HG03196 (cell line): Measurements from ENCODE around the gene KATNA1.
A peak's percentile ranks its signal among the peaks of the same experiment; 100 is the strongest.

Experiments used
- ATAC-seq: cut with Tn5 transposase; IDR thresholded peaks from one replicate; pipeline ENCODE4 v1.9.1; 2021; ENCODE audit not compliant: unreplicated experiment

The KATNA1 gene

DNA sequence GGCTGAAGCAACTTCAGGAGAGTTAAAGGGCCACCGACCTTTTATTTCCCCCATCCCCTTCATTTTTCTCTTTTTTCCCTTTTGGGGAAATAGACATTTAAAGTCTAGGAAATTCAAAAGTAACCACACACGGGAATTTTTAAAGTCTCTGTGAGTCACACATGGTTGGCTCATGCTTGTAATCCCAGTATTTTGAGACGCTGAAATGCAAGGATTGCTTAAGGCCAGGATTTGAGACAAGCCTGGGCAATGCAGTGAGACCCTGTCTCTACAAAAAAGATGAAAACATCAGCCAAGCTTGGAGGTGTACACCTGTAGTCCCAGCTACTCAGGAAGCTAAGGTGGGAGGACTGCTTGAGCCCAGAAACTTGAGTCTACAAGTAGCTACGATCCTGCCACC is 34.2 kb downstream of the KATNA1 start:
- no peak for ATAC-seq

DNA sequence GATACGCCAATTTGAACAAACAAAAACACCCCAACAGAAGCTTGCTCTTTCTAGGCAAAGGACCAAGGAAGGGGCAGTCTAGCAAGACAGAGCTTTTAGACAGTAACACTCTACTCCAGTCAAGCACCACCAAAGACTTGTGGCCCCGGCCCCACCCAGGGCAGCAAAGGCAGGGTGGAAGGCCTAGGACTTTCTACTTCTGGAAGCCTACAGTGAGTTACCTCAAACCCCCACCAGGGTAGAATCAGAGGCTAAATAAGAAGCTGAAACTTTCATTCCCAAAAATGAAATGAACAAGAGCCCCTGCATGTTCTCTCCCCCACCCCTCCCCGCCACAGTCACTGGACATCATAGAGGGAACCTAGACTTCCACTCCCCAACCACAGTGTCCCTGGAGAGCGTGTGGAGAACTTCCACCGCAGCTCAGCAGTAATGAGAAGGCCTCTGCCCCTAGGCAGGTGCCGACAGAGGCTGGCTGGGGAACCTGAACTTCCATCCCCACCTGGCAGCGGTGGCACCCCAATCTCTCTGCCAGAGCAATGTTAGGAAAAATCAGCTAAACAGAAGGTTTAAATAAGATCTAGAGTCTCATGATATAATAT is 40.0 kb downstream of the KATNA1 start:
- ATAC-seq: peak; percentile 51

DNA sequence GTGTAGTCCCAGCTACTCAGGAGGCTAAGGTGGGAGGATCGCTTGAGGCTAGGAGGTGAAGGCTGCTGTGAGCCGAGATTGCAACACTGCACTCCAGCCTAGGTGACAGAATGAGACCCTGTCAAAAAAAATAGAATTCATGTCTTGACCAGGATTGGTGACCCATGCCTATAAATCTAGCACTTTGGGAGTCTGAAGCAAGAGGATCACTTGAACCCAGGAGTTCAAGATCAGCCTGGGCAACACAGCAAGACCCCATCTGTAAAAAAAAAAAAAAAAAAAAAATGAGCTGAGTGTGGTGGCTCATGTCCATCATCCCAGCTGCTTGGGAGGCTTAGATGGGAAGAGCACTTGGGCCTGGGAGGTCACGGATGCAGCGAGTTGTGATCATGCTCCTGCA is 48.0 kb downstream of the KATNA1 start:
- no peak for ATAC-seq

- ATAC-seq: no peak
These were observed 55.1 kb downstream of the KATNA1 start for GRCh38 chr6:149593408-149593807.

DNA sequence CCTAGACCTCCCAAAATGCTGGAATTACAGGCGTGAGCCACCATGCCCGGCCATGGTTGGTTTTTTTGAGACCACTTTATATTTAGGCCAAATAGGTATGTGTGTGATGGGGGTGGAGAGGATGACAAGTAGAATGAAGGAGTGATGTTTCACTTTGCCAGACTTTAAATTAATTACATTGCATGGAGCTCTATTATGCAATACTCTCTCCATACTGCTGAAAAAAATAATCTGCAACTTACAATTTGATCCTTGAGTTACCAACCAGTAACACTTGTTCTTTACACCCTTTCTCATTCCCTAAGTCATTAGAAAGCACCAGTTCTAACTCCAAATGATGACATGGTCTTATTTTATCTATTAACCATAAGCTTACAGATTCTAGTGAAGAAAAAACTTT is 55.5 kb downstream of the KATNA1 start:
- no peak for ATAC-seq

- no peak for ATAC-seq
These were observed 62.4 kb downstream of the KATNA1 start for GRCh38 chr6:149586149-149586548.

- no peak for ATAC-seq
These were observed 67.2 kb downstream of the KATNA1 start for GRCh38 chr6:149581349-149581748.

GRCh38 chr6:149580880-149581279 is 67.6 kb downstream of the KATNA1 start:
- ATAC-seq: no peak

GRCh38 chr6:149567945-149568585 is 80.4 kb downstream of the KATNA1 start:
- ATAC-seq: no peak

DNA sequence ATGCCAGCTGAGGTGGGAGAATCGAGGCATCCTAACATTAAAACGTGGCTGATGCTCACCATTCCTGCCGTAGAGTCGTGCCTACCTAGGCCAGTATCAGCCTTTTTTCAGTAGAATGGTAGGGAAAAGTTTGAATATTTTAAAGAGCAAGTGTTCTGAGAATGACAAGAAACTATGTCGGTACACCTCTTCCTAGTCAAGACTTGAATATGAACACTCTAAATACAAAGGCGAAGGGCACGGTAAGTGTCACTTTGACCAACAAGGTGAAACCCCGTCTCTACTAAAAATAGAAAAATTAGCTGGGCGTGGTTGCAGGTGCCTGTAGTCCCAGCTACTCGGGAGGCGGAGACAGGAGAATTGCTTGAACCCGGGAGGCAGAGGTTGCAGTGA is 81.3 kb downstream of the KATNA1 start:
- ATAC-seq: no peak

DNA sequence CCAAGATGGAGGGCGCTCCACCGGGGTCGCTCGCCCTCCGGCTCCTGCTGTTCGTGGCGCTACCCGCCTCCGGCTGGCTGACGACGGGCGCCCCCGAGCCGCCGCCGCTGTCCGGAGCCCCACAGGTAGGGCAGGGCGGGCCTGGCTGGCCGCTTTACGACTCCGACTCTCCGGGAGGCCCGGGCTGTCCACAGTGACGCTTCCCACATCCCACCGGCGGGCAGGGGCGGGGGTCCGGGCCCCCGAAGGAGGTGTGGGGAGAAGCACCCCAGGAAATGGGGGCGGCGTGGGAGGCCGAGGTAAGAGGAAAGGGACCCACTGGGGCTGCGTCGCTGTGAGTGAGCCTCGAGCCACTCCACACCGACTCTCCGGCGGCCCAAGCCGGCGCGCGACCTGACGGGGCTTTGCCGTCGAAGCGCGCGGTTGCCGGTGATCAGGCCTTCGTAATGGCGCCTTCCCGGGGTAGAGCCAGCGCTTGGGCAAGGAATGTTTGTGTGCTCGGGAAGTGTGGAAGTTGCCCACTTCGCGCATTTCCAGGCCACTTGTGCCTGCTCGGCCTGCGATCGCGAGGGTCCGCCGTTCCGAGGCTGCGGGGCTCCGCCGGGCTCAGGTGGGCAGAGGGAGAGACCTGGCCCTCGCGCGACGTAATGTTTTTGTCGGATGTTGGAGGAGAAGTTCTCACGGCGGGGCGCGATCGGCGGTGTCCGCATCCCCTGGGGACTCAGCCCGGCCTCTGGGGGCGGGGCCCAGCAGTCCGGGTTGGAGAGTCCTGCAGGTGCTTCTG is 81.9 kb downstream of the KATNA1 start:
- peak; percentile 22 for ATAC-seq

DNA sequence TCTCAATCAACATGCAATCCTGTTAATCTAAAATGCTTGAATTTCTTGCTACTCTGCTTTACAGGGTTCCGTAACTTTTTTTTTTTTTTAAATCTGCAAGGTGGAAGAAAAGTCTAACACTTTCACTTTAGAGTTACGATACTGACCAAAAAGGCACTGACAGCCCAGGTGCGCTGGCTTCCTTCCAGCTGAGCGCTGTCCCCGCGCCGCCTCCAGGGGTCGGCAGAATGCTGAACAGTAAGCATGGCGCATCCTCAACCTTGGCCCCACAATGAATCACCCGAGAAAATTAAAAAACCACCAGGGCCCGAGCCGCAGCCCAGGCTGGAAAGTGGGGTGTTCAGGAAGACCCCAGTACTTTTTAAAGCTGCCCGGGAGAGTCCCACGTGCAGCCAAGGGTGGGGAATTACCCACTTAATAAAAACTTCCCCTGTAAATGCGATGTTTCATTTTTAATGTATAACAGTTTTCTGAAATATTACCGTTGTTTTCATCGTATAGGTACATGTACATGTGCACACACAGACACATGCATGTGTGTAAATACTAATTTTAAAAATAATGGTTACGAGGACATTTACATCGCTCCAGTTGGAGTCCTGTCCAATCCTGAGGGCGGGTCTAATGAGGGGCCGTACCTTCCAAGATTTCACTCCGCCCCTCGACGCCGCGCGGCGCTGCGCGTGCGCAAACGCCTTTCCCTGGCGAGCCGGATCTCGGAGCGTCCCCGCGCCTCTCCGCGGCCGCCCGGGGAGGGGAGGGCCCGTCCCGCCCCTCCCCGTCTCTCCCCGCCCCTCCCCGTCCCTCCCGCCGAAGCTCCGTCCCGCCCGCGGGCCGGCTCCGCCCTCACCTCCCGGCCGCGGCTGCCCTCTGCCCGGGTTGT is 82.7 kb downstream of the KATNA1 start, which contains the start of gene GINM1:
Gene GINM1 (plus strand): TSS at position 849 of the 883 bp plus-strand sequence. CDS start 40 bp downstream, outside the sequence.
- ATAC-seq: peak; percentile 83

DNA sequence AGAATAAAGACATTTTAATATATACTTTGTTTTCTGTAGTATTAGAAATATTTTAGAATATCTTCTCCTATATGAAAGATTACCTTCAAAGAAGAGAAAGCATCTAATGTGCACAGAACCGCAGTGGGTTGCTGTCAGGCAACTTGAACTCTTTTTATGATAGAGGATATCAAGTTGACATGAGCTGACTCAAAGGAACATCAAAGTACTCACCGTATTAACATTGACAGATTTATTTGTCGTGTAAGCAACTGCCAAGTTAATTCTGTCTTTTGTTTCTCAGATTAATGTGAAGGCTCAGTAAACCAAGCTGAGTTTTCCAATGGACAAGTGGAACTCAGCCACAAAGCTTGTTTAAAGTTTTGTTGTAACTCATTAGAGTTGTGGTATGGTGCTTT is 84.6 kb downstream of the KATNA1 start:
- no peak for ATAC-seq

DNA sequence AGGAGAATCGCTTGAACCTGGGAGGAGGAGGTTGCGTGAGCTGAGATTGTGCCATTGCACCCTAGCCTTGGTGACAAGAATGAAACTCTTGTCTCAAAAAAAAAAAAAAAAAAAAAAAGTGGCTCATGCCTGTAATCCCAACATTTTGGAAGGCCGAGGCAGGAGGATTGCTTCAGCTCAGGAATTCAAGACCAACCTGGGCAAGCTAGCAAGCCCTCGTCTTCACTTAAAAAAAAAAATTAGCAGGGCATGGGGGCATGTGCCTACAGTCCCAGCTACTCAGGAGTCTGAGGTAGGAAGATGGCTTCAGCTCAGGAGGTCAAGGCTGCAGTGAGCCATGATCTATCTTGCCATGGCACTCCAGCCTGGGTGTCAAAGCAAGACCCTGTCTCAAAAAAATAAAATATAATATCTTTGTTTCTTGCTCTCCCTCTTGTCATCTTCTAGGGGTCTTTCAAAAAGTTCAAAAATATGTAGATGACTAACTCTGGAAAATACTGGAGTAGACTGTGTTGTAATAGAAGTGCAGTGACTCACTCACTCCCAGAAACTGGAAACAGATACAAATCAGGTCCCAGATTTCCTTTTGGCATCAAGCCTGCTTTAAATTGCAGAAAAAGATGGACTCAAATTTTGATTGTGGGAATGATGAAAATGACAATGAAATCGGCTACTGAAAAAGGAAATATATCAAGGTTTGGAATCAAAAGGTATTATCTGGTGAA is 85.1 kb downstream of the KATNA1 start:
- ATAC-seq: no peak

DNA sequence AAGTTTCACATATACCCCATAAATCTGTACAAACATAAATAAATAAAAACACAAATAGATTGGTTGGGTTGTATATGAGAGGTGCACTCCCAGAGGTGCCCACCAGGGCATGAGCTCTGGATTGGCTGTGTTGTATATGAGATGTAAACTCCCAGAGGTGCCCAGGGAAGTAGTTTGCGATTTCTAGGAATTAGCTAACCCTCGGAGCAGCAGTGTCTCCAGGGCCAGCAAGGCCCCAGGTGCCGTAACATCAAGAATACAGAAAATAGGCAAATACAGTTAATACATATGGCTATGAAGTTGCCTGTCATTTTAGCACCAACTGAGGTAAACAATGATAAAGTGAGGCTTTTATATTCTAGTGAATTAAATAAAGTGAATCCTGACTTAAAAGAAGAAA is 87.8 kb downstream of the KATNA1 start:
- no peak for ATAC-seq

DNA sequence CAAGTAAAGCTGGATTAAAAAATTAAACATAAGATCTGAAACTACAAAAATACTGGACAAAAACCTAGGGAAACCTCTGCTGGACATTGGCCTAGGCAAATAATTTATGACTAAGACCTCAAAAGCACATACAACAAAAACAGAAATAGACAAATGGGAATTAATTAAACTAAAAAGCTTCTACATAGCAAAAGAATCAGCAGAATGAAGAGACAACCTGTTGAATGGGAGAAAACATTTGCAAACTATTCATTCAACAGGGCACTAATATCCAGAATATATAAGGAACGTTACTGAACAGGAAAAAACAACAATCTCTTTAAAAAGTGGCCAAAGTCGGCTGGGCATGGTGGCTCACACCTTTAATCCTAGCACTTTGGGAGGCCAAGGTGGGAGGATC is 89.1 kb downstream of the KATNA1 start:
- no peak for ATAC-seq

DNA sequence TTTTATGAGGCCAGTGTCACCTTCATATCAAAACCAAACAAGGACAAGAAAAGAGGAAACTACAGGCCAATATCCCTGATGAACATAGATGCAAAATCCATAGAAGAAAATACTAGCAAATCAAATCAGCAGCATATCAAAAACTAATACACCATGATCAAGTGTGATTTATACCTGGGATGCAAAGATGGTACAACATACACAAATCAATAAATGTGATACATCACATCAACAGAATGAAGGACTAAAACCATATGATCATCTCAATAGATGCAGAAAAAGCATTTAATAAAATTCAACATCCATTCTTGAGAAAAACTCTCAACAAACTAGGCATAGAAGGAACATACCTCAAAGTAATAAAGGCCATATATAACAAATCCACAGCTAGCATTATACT is 90.5 kb downstream of the KATNA1 start:
- ATAC-seq: no peak

DNA sequence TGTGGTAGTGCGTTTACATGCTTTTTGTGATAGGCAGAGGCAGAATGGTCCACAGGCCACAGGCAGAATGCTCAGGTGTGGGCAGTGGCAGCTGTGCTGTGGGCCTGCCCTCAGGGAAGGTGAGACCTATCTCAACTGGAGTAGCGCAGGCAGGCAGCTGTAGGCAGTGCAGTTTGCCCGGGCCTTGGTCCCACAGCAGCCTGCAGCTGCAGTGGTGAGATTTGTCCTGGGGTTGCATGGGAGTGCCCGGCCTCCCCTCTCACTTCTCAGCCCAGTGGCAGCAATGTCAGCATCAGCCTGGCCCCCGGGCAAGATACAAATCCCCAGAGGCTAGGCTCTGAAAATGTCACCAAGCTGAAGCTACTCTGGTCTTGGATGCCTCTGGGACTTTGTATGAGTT is 96.6 kb downstream of the KATNA1 start:
- no peak for ATAC-seq

DNA sequence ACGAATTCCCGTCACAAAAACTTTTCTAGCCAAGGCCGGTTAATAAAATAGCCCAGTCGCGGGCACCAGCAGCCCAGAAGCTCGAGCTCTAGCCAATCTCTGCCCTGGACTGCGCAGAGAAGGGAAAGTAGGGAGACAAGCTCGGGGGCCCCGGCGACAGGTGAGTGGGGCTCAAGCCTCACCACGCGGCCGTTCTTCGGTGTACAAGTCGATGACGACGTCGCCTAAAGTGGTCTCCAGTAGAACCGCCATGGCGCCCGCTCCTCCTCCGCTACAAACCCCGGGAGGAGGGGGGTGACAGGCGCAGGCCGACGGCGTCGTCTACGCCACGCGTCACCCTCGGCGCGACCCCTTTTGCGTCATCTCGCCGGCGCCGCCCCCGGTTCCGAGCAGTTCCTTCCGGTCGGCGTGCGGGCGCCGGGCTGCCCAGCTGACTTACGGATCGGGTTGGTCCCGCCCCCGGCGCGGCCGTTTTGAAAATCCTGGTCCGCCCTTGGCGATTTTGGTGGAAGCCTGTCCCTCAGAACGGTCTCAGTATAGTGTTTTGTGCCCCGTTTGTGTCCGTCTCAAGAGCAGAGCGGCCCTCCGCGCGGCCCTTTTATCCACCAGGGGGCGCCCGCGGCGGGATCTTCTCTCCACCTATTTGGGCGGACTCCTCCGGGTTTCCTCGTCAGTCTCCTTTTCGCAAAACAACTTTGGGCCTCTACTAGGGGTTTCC is 102.6 kb downstream of the KATNA1 start, which contains the start of gene PPIL4:
Gene PPIL4 (minus strand): TSS at position 290 of the 718 bp plus-strand sequence. CDS start 38 bp downstream, at position 252.
- peak; percentile 95 for ATAC-seq

DNA sequence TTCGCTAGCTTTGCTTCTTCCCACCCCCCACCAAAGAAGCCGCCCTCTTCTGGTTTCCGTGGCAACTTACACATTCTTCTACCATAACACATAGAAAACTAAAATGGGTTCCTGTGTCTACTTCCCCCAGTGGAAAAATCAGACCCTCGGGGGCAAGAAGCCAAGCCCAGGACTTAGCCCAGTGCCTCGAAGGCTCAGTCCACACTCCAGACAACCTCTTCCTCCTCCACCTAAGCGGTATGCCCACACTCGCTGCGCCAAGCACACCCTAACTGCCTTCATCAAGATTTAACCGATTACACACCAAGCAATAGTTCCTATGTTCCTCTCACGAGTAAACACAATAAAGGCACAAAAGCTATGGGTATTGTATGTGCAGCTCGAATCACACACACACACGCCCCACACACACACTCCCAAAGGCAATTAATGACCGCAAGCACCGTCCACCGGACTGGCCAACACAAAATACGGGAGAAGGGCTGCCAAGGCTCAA is 103.2 kb downstream of the KATNA1 start:
- ATAC-seq: peak; percentile 15
